ENCODE results near the gene PRKAG2.

Gene PRKAG2

DNA sequence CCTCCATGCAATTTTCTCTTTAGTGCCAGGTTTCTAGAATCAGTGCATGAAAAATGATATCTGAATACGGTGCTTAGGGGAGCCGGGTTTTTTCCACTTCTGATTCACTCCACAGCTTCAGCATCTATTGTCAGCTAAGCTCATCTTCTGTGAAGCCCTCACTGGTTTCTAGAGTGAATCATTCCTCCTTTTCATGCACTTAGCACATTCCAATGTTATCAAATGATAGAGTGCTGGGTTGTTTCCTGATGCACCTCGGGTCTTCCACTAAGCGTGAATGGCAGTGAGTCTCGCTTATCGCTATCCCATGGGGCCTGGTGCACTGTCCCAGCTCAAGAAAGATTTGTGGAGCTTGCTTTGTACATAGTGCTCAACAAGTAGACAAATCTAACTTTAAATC is 186.3 kb downstream of the PRKAG2 start:
- TF ChIP-seq, protein P1, sequence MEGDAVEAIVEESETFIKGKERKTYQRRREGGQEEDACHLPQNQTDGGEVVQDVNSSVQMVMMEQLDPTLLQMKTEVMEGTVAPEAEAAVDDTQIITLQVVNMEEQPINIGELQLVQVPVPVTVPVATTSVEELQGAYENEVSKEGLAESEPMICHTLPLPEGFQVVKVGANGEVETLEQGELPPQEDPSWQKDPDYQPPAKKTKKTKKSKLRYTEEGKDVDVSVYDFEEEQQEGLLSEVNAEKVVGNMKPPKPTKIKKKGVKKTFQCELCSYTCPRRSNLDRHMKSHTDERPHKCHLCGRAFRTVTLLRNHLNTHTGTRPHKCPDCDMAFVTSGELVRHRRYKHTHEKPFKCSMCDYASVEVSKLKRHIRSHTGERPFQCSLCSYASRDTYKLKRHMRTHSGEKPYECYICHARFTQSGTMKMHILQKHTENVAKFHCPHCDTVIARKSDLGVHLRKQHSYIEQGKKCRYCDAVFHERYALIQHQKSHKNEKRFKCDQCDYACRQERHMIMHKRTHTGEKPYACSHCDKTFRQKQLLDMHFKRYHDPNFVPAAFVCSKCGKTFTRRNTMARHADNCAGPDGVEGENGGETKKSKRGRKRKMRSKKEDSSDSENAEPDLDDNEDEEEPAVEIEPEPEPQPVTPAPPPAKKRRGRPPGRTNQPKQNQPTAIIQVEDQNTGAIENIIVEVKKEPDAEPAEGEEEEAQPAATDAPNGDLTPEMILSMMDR (IDR thresholded peaks at IDR 0.05): no peak
- TF ChIP-seq ZFX (IDR thresholded peaks at IDR 0.05; ENCODE audit: borderline replicate concordance): no peak
- H3K27ac ChIP-seq: no peak overlapping the region

DNA sequence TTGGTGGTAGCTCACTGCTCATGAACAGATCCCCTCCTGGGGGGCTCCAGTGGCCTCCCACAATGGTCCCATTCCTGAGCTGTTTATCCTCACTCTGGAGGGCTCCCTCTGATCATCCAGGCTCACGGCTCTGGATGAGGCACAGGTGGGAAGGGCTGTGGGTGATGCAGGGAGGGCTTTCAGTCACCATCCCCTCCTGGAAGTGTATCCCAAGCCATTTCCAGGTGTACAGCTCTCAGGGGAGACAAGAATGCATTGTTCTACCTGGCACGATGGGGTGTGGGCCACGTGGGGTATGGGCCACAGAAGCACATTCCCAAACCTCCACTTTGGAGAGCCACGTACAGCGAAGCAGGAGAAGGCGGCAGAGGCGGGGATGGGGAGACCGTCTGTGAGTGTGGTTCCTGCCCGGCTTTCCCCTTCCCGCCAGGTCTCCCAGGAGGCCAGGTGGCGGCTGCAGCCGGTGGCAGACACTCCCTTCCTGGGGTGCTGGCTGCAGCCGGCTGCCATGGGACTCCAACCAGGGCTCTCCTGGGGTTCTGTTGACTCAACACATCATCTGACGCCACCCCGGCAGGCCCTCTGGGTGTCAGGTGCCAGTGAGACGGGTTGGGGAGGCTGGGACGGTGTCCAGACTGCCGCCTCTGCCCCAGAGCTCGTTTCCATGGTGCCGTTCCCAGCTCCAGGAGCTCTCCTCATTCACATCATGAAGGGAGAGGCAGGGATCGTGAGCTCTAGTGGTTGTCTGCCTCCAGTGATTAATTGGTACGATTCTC is 187.5 kb downstream of the PRKAG2 start:
- no peak overlapping the region for H3K27ac ChIP-seq
- no peak for TF ChIP-seq ZFX (IDR thresholded peaks at IDR 0.05; ENCODE audit: borderline replicate concordance)
- TF ChIP-seq, protein P1 (IDR thresholded peaks at IDR 0.05): no peak

DNA sequence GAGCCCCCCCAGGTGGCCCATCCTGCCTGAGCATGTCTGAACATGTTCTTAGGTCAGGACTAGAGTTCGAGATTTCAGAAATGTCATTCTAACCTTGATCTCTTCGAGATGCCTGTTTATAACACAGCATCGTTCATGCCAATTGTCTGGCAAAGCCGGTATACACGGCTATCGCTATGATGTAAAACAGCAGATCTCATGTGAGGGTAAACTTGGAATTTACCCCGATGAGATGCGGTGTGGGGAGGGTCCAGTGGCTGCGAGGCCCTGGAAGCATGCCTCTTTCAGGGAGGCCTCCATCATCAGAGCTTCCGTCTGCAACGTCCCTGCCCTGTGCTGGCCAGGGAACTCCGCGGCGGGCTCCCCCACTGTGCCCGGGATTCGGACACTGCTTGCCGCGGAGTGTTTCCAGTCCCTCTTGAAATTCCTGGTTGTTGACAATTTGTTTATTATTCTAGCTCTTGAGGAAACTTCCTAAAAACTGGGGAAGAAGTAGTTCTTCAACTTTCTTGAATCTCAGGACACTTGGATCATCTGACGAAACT is 188.6 kb downstream of the PRKAG2 start:
- TF ChIP-seq ZFX (IDR thresholded peaks at IDR 0.05; ENCODE audit: borderline replicate concordance): no peak
- TF ChIP-seq, protein P1 (IDR thresholded peaks at IDR 0.05): no peak
- H3K27ac ChIP-seq: no peak overlapping the region

DNA sequence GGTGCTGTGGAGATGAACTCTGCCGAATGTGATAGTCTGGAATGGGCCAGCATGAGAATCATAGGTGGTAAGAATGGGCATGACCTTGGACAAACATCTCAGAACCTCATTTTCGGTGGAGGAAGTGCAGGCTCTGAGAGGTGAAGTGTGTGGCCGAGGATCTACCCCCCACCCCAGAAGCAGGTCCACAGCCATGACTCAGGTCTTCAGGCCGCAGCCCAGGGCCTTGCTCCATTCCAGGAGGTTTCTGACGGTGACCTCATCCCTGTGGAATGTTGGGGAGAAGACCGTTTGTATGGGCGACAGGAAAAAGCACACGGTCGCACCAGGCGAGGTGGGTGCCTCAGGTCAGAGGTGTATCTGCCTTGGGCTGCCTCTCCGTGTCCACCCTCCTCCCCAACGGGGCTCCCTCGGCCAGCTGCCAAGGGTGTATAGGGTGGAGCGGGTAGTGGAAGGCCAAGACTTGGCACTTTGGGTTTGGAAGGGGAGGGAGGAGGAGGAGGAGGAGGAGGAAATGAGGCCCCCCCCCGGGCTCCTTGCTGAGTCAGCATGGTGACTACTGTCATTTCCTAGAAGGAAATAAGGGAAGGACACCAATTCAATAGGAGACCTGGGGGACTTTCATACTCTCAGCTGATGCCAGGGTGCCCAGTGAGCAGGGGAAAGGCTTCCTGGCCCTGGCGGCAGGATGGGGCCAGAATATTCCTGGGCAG is 189.2 kb downstream of the PRKAG2 start:
- TF ChIP-seq ZFX (IDR thresholded peaks at IDR 0.05; ENCODE audit: borderline replicate concordance): no peak
- TF ChIP-seq, protein P1 (IDR thresholded peaks at IDR 0.05): no peak
- H3K27ac ChIP-seq: no peak overlapping the region

DNA sequence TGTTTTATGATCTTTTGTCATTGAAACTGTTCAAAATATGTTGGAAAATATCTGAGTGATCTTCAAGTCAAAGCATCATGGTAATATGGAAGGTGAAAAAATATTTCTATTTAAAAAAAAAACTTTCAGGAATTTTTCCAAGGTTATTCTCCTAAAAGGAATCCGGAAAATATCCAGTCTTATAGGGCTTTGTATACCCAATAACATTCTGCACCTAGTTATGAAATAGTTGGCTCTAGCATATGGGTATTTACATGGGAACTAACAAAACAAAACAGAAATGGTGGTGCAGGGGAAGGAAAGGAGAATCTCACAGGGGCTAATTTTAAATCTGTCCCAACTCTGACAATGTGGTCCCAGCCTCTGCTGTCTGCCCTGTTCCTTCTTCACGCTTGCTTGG is 190.1 kb downstream of the PRKAG2 start:
- no peak for TF ChIP-seq ZFX (IDR thresholded peaks at IDR 0.05; ENCODE audit: borderline replicate concordance)
- TF ChIP-seq, protein P1 (IDR thresholded peaks at IDR 0.05): no peak
- H3K27ac ChIP-seq: no peak overlapping the region

DNA sequence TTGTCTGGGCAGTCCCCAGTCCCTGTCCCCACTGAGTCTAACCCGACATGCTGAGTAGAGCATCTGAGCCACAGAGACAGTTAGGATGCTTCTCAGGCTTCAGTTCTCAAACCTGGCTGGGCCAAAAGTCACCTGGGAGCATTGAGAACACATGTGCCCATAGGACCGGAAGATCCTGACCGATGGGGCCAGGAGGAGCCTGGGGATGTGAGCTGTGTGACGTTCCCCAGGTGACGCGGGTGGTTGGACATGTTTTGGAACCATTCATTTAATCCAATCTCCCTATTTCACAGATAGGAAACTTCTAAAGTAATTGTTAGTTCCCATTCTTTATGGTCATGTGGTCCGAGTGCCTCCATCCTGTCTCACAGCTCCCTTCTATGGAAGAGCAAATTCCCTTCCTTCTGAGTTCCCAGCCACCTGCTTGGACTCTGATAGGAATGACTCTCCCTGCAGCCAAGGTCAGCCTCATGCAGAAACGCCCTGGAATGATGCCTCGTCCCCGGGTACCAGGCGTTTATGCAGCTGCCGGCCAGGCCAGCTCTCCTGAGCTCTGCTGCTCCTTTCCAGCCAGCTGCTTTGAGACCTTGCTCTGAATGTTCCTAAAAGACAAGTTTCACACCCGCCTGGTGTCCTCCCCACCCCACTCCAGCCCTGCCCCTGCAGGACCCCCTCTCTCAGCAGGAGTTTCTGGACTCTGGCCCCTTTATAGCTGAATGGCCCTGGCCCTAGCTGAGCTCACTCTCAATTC is 190.7 kb downstream of the PRKAG2 start:
- no peak for TF ChIP-seq ZFX (IDR thresholded peaks at IDR 0.05; ENCODE audit: borderline replicate concordance)
- TF ChIP-seq, protein P1 (IDR thresholded peaks at IDR 0.05): no peak
- H3K27ac ChIP-seq: no peak overlapping the region
